Stimulated activated CD8-positive, alpha-beta memory T cell treated with anti-CD3 and anti-CD28 coated beads, Interleukin-2, amount 100 ng/mL, for 1 hour (primary cell): ENCODE data around the gene KCNH5.

Experiments used
- DNase-seq, 2 donors: peaks; one replicate each; pipeline ENCODE4 v3.0.0-alpha.2; 2020; ENCODE audit warnings: low read depth in 2 of 2

The KCNH5 gene

DNA sequence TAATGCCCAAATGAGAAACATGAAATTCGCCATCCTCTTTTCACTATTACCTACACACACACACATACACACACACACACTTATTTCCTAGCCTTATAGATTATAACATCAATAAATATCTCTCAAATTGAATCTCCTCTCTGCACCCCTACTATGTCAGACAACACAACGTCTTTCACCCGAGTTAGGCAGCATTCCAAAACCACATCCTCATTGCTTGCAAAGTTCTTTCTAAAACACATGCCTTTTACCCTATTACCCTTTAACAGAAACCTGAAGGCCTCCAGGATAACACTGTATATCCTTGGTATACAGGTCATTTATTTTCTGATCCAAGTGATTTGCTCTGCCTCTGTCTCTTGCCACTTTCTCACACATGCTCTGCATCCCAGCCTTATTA lies 56.3 kb downstream of the KCNH5 start:
- no peak for DNase-seq

DNA sequence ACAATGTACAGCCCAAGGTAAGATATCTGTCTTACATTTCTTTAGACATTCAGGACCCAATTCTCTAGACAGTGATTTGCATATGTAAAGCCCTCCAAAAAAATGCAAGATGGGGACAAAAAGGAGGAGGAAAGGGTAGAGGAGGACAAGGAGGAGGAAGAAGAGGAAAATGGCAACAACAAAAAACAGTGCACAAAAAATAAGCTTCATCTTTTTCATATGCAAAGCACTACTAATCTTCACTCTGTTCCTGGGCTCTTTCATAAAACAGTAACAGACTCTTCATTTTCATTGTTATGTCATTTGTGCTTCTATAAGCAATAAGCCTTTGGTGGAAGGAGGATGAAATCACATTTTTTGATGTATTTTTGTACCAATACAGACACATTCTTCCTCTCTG lies 61.4 kb downstream of the KCNH5 start:
- DNase-seq: no peak

DNA sequence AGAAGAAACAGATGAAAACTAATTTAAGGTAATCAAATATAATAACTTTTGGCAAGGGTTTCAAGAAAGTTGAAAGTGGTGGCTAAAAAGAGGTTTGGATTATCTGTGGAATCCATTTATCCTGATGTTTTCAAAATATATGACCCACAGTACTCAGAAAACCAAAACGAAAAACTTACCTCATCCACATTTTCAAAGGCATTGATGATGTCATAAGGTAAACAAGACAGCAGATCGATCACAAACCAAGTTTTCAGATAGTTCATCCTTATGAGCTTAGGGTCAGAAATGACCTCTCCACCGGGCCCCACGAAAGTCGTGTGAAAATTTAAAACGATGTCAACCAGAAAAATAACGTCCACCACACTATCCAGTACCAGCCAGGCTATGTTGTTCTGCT lies 64.6 kb downstream of the KCNH5 start:
- no peak for DNase-seq

DNA sequence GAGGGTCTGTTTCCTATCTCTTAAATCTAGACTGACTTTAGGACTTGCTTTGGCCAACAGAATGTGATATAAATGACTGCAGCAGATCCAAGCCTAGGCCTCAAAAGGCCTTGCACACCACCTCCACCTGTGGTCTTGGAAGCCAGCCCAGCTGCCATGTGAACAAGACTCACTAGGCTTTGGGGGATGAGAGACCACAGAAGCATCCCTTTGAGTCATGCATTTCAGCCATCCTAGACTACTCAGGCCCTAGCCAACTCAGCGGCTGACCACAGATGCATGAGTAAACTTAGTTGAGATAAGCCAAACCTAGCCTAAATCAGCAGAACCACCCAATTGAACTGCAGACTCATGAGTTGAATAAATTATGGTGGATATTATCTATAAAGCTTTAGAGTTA lies 87.7 kb downstream of the KCNH5 start:
- no peak for DNase-seq

DNA sequence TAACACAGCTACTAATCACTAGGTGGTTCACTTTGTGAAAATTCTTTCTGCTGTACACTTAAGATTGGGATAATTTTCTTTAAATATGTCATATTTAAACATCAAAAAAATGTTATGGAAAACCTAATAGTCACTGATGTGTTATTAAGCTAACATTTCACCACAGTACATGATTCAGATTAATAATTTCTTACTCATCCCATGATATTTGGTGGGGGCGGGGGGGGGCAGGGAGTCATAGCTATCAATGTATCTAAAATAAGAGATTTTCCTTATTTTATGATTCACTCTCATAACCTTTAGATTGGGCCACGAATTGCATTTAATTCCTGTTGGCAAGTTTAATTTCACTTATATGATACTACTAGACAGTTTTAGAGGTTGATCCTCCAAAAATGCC lies 88.8 kb downstream of the KCNH5 start:
- DNase-seq: no peak

- no peak for DNase-seq
Measured at GRCh38 chr14:62954165-62954564, 91.1 kb downstream of the KCNH5 start.

GRCh38 chr14:62952226-62952625 lies 93.0 kb downstream of the KCNH5 start:
- DNase-seq: no peak

DNA sequence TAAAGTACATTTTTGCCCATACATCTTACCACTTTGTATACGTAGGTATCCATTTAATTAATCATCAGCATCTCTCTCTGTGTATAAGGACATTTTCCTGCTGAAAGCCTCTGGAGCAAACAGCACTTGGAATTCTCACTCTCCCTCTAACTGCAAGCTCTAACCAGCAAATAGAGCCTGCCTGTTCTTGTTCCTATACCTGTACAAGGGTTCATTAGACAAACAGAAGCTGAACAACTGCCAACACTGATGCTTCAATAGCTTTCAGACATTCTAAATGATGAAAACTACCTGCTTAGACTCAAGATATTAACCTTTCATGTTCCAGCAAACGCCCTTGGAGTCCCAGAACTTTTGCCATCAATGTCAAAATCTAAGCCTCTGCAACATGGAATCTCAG lies 98.0 kb downstream of the KCNH5 start:
- no peak for DNase-seq

GRCh38 chr14:62946221-62946620 lies 99.0 kb downstream of the KCNH5 start:
- DNase-seq: no peak

DNA sequence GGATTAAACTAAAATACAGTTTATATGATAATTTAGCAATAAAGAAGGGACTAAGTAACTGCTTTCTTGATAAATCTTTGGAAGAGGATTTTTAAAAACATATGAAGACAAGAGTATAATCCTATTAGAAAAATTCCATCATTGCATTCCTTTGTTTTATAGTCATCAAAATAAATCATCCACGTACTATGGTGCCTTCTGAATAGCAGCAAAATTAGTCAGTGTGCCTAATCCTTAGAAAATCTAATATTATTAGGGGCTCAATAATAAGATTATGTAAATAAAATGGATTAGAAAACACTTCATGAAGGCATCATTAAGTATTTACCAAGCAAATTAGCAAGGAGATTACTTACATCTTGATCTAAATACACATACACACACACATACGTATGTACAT lies 102.1 kb downstream of the KCNH5 start:
- DNase-seq: no peak

GRCh38 chr14:62939970-62940369 lies 105.3 kb downstream of the KCNH5 start:
- DNase-seq: no peak

DNA sequence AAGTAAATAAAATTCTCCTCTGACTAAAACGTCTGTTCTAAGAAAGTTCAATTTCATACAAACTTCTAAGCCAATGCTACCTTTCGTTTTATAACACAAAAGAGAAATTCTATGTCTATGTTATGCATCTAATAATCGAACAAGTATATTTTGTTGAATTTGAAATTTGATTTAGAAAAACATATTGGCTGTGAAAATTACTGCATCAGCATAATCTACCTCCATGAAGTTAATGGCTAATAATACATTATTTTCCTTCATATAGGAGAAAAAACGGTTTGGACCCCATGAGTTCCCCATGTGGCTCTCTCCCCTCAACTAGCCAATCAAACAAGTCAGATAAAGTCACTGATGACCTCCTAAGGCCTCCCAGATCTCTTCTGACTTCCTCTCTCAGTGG lies 106.5 kb downstream of the KCNH5 start:
- no peak for DNase-seq

DNA sequence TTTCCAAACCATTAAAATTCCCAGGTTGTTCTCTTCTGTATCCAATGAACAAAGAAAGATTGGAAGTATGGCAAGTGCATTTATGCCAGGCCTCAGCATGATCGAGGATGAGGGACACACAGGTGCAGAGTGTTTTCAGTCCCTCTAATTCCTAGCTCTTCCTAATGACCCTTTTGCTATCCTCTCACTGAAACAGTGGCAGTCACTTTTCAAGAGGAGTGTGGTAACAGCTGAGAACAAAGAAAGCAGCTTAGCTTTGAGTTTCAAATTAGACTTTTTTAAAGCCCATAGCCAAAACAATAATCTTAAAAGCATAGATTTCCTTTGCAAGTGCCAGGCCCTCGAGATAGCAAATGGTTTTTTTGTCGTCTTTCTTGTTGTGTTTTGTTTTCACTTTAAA lies 110.8 kb downstream of the KCNH5 start:
- DNase-seq: no peak

GRCh38 chr14:62921466-62921865 lies 123.8 kb downstream of the KCNH5 start:
- no peak for DNase-seq

DNA sequence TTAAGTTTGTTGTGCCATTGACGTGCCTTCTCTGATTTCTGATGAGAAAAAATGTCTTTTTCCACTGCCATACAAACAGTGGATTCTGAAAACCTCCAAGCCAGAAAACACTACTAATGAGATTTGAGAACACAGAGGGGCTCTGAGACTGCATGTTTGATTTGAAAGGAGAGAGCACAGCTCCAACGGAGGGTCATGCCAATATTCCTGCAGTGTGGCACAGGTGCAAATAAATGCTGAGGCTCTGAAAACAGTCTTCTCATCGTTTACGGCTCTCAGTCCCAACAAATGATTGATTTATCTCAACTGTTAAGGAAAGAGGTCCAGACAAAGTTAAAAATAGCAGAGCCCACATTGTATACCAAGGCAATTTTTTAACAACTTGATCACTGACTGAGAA lies 128.7 kb downstream of the KCNH5 start:
- no peak for DNase-seq

DNA sequence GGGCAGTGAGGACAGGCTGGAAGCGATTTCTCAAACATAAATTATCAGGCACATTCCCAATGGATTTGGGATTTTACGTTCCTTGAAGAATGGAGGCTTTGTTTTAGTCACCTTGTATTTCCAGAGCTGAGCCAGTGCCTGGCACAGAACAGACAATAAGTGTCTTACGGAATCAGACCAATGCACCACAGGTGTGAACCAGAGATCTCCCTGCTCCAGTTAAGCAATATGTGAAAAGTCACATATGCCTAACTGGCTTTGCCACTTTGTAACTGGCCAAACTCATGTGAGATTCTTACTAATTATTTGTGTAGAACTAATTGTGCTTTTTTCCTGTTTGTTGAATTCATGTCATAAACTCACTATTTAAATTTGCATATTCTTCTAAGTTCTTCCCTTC lies 130.4 kb downstream of the KCNH5 start:
- no peak for DNase-seq

- no peak for DNase-seq
Measured at GRCh38 chr14:62914025-62914424, 131.2 kb downstream of the KCNH5 start.

DNA sequence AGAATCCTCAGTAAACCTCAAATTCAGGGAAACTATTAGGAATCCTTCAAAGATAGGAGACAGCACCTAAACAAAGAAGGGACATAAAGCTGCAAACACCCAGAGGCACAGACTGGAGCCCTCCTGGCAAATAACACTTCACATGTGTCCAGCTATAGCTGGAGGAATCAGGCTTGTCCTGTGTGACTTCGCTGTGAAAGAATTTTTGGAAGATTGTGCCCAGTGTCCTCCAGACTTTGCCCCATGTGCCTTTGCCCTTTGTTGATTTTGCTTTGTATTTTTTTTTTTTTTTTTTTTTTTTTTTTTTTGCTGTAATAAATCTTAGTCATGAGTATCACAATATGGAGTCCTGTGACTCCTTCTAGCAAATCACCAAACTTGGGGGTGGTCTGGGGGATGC lies 136.8 kb downstream of the KCNH5 start:
- DNase-seq: no peak

GRCh38 chr14:62905566-62905965 lies 139.7 kb downstream of the KCNH5 start:
- no peak for DNase-seq

GRCh38 chr14:62897771-62898170 lies 147.5 kb downstream of the KCNH5 start:
- no peak for DNase-seq

GRCh38 chr14:62896932-62897456 lies 148.3 kb downstream of the KCNH5 start:
- no peak for DNase-seq

- no peak for DNase-seq
Measured at GRCh38 chr14:62894736-62895135, 150.5 kb downstream of the KCNH5 start.

GRCh38 chr14:62889364-62889763 lies 155.9 kb downstream of the KCNH5 start:
- DNase-seq: no peak

- no peak for DNase-seq
Measured at GRCh38 chr14:62886461-62886860, 158.8 kb downstream of the KCNH5 start.

DNA sequence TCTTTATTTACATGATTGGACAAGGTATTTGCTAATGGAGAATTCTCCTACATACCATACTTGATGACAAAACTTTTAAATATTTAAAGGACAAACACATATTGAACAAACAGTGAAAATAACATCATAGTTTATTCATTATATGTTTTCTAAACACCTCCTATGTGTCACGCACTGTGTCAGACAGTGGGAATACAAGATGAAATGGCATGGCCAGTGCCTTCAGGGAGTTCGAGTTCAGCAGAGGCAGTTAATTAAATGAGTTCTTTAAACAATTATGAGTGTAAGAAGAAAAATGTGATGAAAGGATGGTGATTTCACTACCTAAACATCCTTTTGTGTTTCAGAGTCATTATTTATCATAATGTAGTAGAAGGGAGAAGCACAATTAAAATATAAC lies 159.8 kb downstream of the KCNH5 start:
- no peak for DNase-seq
